HG02938 (cell line): Measurements from ENCODE around the gene AAR2.

Source experiments
- ATAC-seq: cut with Tn5 transposase; IDR thresholded peaks from one replicate; pipeline ENCODE4 v1.9.1; 2021; ENCODE audit warnings: mild to moderate bottlenecking, moderate library complexity; ENCODE audit not compliant: unreplicated experiment

AAR2 gene

GRCh38 chr20:36235892-36236785 is at the start of gene AAR2:
TSS of gene AAR2 (plus strand) at chr20:36236478. CDS start at chr20:36239869, 3,391 bp downstream.
- no peak for ATAC-seq

GRCh38 chr20:36193977-36194712 is 42.1 kb upstream of the AAR2 start:
- no peak for ATAC-seq

- ATAC-seq = no peak
Observed at GRCh38 chr20:36196676-36197075, 39.6 kb upstream of the AAR2 start.

- ATAC-seq = no peak
Observed at GRCh38 chr20:36197271-36197670, 39.0 kb upstream of the AAR2 start.

- no peak for ATAC-seq
Observed at GRCh38 chr20:36199345-36200257, 36.7 kb upstream of the AAR2 start.

GRCh38 chr20:36200451-36200850 is 35.8 kb upstream of the AAR2 start:
- ATAC-seq = no peak

- ATAC-seq = no peak
Observed at GRCh38 chr20:36201198-36201597, 35.1 kb upstream of the AAR2 start.

GRCh38 chr20:36202891-36203338 is 33.4 kb upstream of the AAR2 start:
- ATAC-seq = no peak

GRCh38 chr20:36203861-36204260 is 32.4 kb upstream of the AAR2 start:
- ATAC-seq = no peak

GRCh38 chr20:36205026-36205425 is 31.3 kb upstream of the AAR2 start:
- ATAC-seq = no peak

- no peak for ATAC-seq
Observed at GRCh38 chr20:36206068-36206467, 30.2 kb upstream of the AAR2 start.

- ATAC-seq = no peak
Observed at GRCh38 chr20:36206641-36207040, 29.6 kb upstream of the AAR2 start.

- no peak for ATAC-seq
Observed at GRCh38 chr20:36207602-36208001, 28.7 kb upstream of the AAR2 start.

GRCh38 chr20:36208257-36208656 is 28.0 kb upstream of the AAR2 start:
- ATAC-seq = no peak

- ATAC-seq = no peak
Observed at GRCh38 chr20:36210436-36211021, 25.7 kb upstream of the AAR2 start.

GRCh38 chr20:36213362-36213761 is 22.9 kb upstream of the AAR2 start:
- no peak for ATAC-seq

GRCh38 chr20:36214684-36215256 is 21.5 kb upstream of the AAR2 start:
- no peak for ATAC-seq

GRCh38 chr20:36215778-36216177 is 20.5 kb upstream of the AAR2 start:
- ATAC-seq = no peak

GRCh38 chr20:36216314-36217025 is 19.8 kb upstream of the AAR2 start:
- ATAC-seq = no peak

GRCh38 chr20:36217226-36217625 is 19.1 kb upstream of the AAR2 start:
- no peak for ATAC-seq
